HepG2 (cell line): Measurements from ENCODE around the gene ITIH3. TPM values are rescaled to one million over a fixed set of nuclear protein-coding genes. Genes with fewer than 3 reads are reported as not detected.

Experiments used
- CCDC6 ChIP-seq: sonication (generic); formaldehyde crosslinking; IDR thresholded peaks from 2 replicates; pipeline ENCODE4 v1.8.1; 2022; ENCODE audit warnings: mild to moderate bottlenecking, missing genetic modification reagents, moderate library complexity
- CENPX ChIP-seq: sonication (generic); formaldehyde crosslinking; IDR thresholded peaks from 2 replicates; pipeline ENCODE4 v1.9.0; 2021; ENCODE audit warnings: mild to moderate bottlenecking, missing genetic modification reagents, moderate library complexity
- MXI1 ChIP-seq: IDR thresholded peaks from 3 replicates; pipeline ENCODE4 v1.6.1; 2012; ENCODE audit warnings: low read depth, low read length, inconsistent platforms, borderline replicate concordance
- SAP130 ChIP-seq: IDR thresholded peaks from 2 replicates; pipeline ENCODE4 v1.6.1; 2016; ENCODE audit warnings: low read depth
- SP2 ChIP-seq: sonication (generic); formaldehyde crosslinking; IDR thresholded peaks from 2 replicates; pipeline ENCODE4 v1.5.1; 2020; ENCODE audit warnings: mild to moderate bottlenecking, missing genetic modification reagents
- ZFP41 ChIP-seq: sonication (generic); formaldehyde crosslinking; IDR thresholded peaks from 2 replicates; pipeline ENCODE4 v1.4.0; 2020; ENCODE audit warnings: mild to moderate bottlenecking, missing genetic modification reagents, borderline replicate concordance
- ZFP90 ChIP-seq: sonication (generic); formaldehyde crosslinking; IDR thresholded peaks from 2 replicates; pipeline ENCODE4 v1.8.0; 2022; ENCODE audit warnings: missing genetic modification reagents, mild to moderate bottlenecking, inconsistent platforms, borderline replicate concordance
- polyA plus RNA-seq, 8 experiments: library from polyadenylated mRNA; depleted of rRNA in 3 of 8; stranded (reverse) in 7 of 8; unstranded in 1 of 8; fragments of >200 nt; fragmentation: Illumina TruSeq in 4 of 8; extraction: Trizol in 4 of 8; gene quantifications; 2 replicates each; pipeline versions ENCODE4 v1.2.1 to v1.2.3, GENCODE V29; 2011 to 2016; ENCODE audit warnings: low read depth in 4 of 8, missing spikeins in 1 of 8, mixed read lengths in 1 of 8; ENCODE audit not compliant: insufficient read depth in 1 of 8
- total RNA-seq, 5 experiments: library from RNA; depleted of rRNA; stranded (reverse); fragments of >200 nt; fragmentation: Illumina TruSeq; extraction: Trizol; gene quantifications; 2 replicates each; pipeline ENCODE4 v1.2.3, GENCODE V29; 2016; ENCODE audit warnings: low read depth in 1 of 5
- TF ChIP-seq, protein P1 (sequence below): sonication (generic); formaldehyde crosslinking; IDR thresholded peaks from 2 replicates; pipeline ENCODE4 v1.4.0; 2020; ENCODE audit warnings: low read depth, mild to moderate bottlenecking, missing genetic modification reagents
- TF ChIP-seq, protein P2 (sequence below): sonication (generic); formaldehyde crosslinking; IDR thresholded peaks from 2 replicates; pipeline ENCODE4 v1.4.0; 2020; ENCODE audit warnings: missing genetic modification reagents
- TF ChIP-seq, protein P3 (sequence below): sonication (generic); formaldehyde crosslinking; IDR thresholded peaks from 2 replicates; pipeline ENCODE4 v1.9.0; 2022; ENCODE audit warnings: low read depth, missing genetic modification reagents
- TF ChIP-seq, protein P4 (sequence below): sonication (generic); formaldehyde crosslinking; IDR thresholded peaks from 2 replicates; pipeline ENCODE4 v1.5.0; 2020; ENCODE audit warnings: mild to moderate bottlenecking, missing genetic modification reagents, moderate library complexity
- TF ChIP-seq, protein P5 (sequence below), 2 experiments: sonication (generic) in 1 of 2; formaldehyde crosslinking in 1 of 2; IDR thresholded peaks; 2 replicates each; pipeline versions ENCODE4 v1.6.1 to v1.9.0; 2014 to 2022; ENCODE audit warnings: antibody characterized with exemption in 1 of 2, borderline replicate concordance in 1 of 2, inconsistent platforms in 1 of 2, low read depth in 1 of 2, missing genetic modification reagents in 1 of 2
- TF ChIP-seq, protein P6 (sequence below), 2 experiments: sonication (generic) in 1 of 2; formaldehyde crosslinking in 1 of 2; IDR thresholded peaks; 2 replicates each; pipeline versions ENCODE4 v1.5.1 to v1.6.1; 2011 to 2020; ENCODE audit warnings: borderline replicate concordance in 1 of 2, low read depth in 1 of 2, low read length in 1 of 2, mild to moderate bottlenecking in 1 of 2, missing genetic modification reagents in 1 of 2, moderate library complexity in 1 of 2

ITIH3 gene
- total and polyA plus RNA-seq, 2 of the 13 experiments (the other 11 are each of a cell fraction or from before 2014, with no cell fraction given), result 105 to 632 TPM

DNA sequence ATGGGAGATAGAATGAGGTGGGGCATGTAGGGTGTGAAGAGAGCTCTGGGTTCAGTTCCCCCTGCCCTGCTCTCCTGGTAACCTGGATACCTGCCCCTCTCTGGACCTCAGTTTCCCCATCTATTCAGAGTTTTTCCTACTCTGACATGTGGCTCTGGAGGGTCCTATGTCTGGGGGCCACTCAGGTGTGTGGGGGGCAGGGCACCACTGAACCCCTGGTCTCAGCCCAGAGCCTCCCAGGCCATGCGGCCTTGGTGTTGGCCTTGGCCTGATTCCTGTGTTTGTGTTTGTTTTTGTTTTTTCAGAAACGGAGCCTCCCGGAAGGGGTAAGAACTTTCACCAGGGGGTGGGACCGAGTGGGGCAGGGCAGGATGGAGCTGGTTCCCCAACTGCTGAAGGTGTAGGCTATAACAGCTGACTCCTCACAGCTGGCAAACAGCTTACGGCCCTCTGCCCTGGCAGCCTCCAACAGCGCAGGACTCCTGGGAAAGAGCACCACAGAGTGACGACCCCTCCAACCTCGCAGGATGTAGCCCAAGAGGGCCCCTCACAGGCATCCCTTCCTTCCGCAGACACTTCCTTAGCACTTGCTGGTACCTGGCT lies 803 bp downstream of the ITIH3 start (continued):
- TF ChIP-seq, protein P1, sequence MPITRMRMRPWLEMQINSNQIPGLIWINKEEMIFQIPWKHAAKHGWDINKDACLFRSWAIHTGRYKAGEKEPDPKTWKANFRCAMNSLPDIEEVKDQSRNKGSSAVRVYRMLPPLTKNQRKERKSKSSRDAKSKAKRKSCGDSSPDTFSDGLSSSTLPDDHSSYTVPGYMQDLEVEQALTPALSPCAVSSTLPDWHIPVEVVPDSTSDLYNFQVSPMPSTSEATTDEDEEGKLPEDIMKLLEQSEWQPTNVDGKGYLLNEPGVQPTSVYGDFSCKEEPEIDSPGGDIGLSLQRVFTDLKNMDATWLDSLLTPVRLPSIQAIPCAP, result no peak
- TF ChIP-seq, protein P2, sequence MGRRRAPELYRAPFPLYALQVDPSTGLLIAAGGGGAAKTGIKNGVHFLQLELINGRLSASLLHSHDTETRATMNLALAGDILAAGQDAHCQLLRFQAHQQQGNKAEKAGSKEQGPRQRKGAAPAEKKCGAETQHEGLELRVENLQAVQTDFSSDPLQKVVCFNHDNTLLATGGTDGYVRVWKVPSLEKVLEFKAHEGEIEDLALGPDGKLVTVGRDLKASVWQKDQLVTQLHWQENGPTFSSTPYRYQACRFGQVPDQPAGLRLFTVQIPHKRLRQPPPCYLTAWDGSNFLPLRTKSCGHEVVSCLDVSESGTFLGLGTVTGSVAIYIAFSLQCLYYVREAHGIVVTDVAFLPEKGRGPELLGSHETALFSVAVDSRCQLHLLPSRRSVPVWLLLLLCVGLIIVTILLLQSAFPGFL (CRISPR knock-in tag), result no peak
- 0 out of 2 replicates have a peak, but pooled peaks have one; percentile 11 for TF ChIP-seq SP2
- TF ChIP-seq SAP130 (CRISPR knock-in tag), result peak; percentile 93
- peak; percentile 44; the same call in 1 of the 3 replicates for TF ChIP-seq MXI1
- TF ChIP-seq ZFP90, result no peak
- TF ChIP-seq, protein P3, sequence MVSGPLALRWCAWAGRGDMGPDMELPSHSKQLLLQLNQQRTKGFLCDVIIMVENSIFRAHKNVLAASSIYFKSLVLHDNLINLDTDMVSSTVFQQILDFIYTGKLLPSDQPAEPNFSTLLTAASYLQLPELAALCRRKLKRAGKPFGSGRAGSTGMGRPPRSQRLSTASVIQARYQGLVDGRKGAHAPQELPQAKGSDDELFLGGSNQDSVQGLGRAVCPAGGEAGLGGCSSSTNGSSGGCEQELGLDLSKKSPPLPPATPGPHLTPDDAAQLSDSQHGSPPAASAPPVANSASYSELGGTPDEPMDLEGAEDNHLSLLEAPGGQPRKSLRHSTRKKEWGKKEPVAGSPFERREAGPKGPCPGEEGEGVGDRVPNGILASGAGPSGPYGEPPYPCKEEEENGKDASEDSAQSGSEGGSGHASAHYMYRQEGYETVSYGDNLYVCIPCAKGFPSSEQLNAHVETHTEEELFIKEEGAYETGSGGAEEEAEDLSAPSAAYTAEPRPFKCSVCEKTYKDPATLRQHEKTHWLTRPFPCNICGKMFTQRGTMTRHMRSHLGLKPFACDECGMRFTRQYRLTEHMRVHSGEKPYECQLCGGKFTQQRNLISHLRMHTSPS, result peak; percentile 79
- no peak for TF ChIP-seq CCDC6
- TF ChIP-seq, protein P4, sequence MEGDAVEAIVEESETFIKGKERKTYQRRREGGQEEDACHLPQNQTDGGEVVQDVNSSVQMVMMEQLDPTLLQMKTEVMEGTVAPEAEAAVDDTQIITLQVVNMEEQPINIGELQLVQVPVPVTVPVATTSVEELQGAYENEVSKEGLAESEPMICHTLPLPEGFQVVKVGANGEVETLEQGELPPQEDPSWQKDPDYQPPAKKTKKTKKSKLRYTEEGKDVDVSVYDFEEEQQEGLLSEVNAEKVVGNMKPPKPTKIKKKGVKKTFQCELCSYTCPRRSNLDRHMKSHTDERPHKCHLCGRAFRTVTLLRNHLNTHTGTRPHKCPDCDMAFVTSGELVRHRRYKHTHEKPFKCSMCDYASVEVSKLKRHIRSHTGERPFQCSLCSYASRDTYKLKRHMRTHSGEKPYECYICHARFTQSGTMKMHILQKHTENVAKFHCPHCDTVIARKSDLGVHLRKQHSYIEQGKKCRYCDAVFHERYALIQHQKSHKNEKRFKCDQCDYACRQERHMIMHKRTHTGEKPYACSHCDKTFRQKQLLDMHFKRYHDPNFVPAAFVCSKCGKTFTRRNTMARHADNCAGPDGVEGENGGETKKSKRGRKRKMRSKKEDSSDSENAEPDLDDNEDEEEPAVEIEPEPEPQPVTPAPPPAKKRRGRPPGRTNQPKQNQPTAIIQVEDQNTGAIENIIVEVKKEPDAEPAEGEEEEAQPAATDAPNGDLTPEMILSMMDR, result no peak
- TF ChIP-seq CENPX (CRISPR knock-in tag), result no peak
- TF ChIP-seq ZFP41 (CRISPR knock-in tag), result no peak
- TF ChIP-seq, protein P5, sequence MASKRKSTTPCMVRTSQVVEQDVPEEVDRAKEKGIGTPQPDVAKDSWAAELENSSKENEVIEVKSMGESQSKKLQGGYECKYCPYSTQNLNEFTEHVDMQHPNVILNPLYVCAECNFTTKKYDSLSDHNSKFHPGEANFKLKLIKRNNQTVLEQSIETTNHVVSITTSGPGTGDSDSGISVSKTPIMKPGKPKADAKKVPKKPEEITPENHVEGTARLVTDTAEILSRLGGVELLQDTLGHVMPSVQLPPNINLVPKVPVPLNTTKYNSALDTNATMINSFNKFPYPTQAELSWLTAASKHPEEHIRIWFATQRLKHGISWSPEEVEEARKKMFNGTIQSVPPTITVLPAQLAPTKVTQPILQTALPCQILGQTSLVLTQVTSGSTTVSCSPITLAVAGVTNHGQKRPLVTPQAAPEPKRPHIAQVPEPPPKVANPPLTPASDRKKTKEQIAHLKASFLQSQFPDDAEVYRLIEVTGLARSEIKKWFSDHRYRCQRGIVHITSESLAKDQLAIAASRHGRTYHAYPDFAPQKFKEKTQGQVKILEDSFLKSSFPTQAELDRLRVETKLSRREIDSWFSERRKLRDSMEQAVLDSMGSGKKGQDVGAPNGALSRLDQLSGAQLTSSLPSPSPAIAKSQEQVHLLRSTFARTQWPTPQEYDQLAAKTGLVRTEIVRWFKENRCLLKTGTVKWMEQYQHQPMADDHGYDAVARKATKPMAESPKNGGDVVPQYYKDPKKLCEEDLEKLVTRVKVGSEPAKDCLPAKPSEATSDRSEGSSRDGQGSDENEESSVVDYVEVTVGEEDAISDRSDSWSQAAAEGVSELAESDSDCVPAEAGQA (IDR thresholded peaks at IDR 0.05; ENCODE audit: low read depth), result no peak
- TF ChIP-seq, protein P5 (CRISPR knock-in tag; IDR thresholded peaks at IDR 0.05; ENCODE audit: borderline replicate concordance), result no peak
- TF ChIP-seq, protein P6, sequence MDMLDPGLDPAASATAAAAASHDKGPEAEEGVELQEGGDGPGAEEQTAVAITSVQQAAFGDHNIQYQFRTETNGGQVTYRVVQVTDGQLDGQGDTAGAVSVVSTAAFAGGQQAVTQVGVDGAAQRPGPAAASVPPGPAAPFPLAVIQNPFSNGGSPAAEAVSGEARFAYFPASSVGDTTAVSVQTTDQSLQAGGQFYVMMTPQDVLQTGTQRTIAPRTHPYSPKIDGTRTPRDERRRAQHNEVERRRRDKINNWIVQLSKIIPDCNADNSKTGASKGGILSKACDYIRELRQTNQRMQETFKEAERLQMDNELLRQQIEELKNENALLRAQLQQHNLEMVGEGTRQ (IDR thresholded peaks at IDR 0.05; ENCODE audit: low read depth, low read length), result no peak
- TF ChIP-seq, protein P6 (CRISPR knock-in tag; IDR thresholded peaks at IDR 0.05; ENCODE audit: borderline replicate concordance), result no peak
